Suppressor macrophage treated with lipopolysaccharide for 1 hour (primary cell): ENCODE data around the gene ZNF580.

ENCODE experiments used
- DNase-seq, 3 donors: peaks; one replicate each; pipeline ENCODE4 v3.0.0-alpha.2; 2020 to 2022

ZNF580 gene

DNA sequence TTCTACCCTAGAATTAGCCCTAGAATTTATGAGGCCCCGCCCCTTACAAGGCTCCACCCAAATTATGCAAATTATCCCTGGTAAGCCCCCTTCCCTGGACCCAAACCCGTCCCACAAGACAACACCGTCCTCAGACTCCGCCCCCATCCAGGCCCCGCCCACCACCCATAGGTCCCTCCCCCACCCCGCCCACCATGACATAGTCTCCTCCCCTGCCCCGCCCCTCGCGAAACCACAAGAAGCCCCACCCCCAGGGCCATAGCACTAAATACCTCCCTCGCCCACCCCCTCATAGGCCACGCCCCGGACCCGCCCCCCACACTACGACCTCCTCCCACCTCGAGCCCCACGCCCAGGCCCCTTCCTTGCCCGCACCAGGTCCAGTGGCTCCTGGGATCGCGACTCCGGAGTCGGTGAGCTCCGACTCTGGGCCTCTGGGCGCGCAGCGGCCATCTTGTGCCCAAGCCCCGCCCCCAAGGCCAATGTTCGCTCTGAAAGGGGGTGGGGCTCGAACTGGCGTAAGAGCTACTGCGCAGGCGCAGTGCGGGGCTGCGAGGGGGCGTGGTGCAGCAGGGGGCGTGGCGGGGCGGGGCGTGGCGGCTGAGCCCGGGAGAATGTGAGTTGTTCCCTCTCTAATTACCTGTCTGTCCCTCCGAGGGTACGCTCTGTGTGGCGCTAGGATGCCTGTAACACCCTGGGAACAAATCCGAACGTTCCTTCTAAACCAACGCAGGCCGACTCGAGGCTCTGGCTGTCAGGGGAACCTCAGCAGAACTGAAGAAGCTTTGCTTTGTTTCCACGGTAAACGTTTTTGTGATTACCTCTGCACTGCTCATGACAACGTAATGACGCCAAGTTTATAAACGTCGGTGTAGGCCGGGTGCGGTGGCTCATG is 16.4 kb upstream of the ZNF580 start, which contains the start of gene ZNF784:
Gene ZNF784 (minus strand): TSS at position 458 of the 895 bp plus-strand sequence. CDS start 5 bp downstream, at position 453.
- peak; percentile 96 to 99 (median 99) for DNase-seq

DNA sequence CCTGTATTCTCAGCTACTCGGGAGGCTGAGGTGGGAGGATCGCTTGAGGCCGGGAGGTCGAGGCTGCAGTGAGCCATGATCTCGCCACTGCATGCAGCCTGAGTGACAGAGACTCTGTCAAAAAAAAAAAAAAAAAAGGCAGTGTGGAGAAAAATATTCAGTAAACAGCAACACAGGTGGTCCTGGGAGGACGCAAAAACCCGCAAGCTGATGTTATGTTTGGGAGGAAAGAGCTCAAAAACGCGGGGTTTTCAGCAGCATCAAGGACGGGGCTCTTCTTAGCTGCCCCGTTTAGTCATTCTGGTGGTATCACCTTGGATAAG is 15.8 kb upstream of the ZNF580 start:
- DNase-seq, result no peak

DNA sequence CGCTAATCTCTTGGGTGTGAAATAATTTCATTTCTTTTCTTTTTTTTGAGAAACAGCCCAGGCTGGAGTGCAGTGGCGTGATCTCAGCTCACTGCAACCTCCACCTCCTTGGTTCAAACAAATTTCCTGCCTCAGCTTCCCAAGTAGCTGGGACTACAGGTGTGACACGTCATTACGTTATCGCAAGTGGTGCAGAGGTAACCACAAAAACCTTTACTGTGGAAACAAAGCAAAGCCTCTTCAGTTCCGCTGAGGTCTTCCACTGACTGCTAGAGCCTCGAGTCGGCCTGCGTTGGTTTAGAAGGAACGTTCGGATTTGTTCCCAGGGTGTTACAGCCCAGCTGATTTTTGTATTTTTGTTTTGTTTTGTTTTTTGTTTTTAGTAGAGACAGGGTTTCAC is 14.5 kb upstream of the ZNF580 start:
- DNase-seq, result no peak

DNA sequence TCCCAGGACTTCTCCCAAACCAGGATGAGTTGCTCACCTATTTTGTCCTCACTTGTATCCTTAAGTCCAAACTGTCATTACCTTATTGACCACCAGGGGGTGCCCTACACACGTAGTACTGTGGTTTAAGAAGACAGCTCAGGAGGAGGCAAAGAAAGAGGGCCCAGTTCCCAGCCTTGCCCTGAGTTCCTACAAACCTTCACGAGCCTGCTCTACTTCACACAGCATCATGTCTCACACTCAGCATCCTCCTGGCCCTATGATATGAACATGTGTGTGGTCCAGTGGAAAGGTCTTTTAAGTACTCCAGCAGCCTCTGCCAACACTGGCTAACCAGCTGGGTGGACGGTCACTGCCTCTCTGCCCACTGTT is 8.4 kb upstream of the ZNF580 start:
- DNase-seq, result peak; percentile 96 to 97 (median 97)

DNA sequence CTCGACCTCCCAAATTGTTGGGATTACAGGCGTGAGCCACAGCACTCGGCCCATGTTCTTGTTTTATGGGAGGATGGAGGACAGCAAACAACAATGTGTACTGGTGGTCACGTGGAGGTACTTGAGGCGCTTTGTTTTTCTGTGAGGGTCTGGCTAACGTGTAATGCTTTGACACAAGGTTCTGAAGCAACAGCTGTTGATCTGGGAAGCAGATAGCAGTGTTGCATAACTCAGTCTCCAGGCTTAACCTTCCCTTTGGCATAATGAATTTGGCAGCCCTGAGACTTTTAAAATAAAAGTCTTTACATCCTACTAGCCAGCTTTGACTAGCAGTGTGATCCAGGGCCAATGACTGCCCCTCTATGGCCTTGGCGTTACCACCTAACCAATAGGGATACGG is 6.9 kb upstream of the ZNF580 start:
- no peak for DNase-seq

DNA sequence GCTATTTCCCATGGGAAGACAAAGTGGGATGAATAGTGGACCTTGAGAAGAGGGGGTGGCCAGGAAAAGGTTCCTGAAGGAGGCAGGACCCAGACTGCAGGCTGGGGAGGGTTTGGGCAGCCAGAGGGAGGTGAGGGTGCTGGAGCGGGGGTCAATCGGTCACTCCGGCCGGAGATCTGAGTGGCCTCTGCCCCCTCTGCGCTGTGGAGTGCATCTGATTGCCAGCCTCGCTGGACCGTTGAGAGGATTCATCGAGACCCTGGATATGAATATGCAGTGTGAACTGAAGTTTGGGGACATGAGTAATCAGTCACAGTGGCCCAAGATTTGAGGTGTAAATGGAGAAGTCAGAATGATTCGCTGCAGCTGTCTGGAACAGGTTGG is 5.5 kb upstream of the ZNF580 start:
- DNase-seq, result peak in 1 of 3 donors; percentile 14

DNA sequence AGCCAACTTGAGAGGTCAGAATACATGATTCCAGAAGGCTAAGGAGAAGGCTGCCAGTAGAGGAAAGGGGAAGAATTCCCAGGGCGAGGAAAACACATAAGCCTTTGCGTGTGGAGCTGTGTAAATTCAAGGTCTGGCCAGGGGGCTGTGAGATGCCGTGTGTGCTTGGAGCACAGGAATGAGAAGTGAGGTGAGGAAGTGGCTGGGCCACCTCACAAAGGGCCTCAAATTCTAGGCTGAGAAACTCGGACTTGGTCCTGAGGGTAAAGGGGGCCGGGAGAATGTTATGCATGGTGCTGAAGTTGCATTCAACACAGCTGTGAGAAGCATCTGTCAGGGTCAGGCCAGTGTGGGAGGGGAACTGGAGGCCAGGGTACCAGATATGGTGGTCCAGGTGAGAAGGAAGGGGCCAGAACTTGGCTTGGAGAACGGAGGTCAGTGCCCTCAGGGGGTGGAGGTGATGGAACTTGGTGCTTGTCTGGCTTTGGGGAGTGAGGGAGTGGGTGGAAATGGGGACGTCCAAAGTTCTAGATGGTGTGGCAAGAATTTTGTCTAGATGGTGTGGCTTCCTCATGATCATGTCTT is 4.9 kb upstream of the ZNF580 start:
- DNase-seq, result peak in 1 of 3 donors; percentile 16

DNA sequence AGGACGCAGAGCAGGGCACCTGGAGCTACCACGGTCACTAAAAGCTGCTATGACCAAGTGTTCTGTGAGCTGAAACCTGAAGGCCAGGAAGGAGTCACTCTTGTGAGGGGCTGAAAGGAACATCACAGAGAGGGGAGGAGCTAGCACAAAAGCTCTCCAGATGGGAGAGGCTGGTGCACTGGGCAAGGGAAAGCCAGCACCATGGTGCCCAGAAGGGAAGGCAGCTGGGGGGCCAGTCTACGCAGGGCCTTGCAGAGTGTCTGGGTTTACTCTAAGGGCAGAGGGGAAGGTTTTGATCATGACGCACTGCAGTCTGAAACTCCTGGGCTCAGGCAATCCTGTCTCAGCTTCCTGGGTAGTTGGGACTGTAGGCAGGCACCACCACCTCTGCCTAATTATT is 4.1 kb upstream of the ZNF580 start:
- DNase-seq, result no peak

DNA sequence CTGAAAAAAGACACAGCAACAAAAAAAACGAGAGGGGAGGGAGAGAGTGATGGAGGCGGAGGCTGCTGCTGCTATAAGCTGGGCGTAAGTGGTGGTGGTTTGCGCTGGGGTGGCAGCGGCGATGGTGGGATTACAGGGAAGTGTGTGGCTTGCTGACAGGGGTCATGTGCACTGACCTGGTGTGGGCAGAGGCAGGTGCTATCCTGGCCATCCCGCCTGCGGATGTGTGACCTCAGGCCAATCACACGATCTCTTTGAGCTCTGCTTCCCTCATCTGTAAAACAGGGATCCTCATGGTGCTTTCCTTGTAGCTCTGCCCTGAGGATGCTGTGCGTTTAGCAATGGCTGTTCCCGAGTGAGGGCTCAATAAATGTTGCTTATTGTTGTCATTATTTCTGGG is 3.3 kb upstream of the ZNF580 start:
- no peak for DNase-seq

DNA sequence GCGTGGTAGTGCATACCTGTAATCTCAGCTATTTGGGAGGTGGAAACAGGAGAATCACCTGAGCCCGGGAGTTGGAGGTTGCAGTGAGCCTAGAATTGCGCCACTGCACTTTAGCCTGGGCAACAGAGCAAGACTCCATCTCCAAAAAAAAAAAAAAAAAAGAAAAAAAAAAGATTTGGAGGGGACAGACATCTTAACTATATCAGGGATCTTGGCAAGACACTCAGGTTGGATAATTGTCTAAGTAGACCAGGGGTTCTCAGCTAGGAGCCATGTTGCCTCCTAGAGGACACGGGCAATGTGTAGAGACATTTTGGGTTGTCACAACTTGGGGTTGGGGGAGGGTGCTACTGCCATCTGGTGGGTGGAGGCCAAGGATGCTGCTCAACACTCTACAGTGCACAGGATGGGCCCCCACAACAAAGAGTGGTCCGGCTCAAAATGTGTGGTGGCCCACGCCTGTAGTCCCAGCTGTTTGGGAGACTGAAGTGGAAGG is 1.9 kb upstream of the ZNF580 start:
- peak; percentile 65 to 71 (median 68) for DNase-seq

DNA sequence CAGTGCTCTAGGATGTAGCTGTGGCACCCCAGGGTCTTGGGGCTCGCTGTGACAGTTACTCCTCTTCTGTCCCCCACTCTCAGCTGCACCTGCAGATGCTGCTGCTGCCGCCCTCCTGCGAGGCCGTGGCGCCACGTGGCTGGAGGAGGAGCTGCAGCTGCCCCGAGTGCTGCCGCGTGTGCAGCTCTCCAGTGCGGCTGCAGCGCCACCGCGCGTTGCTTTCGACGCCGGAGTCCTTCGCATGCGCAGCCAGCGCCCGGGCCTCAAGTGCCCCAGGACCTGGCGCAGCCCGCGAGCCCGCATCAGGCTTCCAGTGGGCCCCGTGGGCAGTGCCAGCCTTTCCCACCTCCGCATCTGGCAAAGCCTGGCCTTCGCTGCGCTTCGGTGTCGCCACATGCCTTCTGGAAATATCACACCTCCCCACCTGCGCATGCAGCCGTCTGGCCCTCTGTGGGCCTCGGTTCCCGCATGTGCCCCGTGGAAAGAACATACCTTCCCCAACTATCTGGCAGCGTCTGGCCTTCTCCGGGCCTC is 692 bp upstream of the ZNF580 start:
- peak; percentile 56 to 78 (median 70) for DNase-seq

DNA sequence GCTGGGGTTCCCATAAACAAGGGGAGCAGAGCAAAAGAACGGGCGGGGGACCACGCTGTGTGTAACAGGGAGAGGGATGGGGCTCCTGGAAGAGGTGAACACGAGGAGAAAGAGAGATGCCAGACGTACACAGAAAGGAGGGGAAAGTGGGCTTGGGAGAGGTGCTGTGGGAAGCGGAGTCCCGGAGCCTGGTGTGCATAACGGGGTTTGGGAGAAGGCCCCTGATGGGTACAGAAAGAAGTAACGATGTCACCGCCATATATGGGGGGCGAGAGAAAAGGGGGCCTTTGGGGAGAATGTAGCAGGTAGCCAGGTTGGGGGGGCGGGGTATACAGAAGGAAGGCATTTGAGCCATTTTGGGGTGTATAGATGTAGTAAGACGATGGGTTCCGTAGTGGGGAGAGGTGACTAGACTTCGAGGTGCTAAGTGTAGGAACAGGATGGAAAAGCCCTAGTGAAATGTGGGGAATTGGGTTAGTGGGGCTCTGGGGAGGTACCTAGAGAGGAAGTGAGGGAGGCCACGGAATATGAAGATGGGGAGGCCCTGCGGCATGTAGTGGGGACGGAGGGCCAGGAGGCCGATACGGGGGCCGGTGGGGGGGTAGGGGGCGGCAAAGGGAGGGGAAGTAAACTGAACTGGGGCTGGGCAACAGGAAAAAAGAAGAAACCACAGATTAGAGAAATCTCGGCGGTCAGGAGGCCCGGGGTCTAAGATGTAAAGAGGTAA is 787 bp downstream of the ZNF580 start:
- DNase-seq, result peak in 1 of 3 donors; percentile 26

DNA sequence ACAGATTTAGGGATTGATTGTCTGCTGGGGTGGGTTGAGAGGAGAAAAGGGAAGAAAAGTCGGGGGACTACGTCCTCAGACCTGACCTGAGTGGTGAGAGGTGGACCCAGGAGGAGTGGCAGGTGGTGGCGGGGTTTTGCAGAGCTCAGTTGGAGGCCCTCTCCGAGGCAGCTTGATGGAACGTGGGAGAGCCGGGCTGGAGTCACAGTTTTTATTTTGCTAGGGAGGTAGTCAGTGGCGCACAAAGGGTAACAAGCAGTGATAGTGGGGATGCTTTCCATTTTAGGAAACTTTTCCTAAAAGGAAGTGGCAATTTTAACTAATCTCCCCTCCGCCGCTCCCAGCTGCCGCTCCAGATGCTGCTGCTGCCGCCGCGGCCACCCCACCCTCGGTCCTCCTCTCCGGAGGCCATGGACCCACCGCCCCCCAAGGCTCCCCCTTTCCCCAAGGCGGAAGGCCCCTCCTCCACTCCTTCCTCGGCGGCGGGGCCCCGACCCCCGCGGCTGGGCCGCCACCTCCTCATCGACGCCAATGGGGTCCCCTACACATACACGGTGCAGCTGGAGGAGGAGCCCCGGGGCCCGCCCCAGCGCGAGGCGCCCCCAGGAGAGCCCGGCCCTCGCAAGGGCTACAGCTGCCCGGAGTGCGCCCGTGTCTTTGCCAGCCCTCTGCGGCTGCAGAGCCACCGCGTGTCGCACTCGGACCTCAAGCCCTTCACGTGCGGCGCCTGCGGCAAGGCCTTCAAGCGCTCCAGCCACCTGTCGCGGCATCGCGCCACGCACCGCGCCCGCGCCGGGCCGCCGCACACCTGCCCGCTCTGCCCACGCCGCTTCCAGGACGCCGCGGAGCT is 1.6 kb downstream of the ZNF580 start:
- DNase-seq, result peak in 1 of 3 donors; percentile 19

DNA sequence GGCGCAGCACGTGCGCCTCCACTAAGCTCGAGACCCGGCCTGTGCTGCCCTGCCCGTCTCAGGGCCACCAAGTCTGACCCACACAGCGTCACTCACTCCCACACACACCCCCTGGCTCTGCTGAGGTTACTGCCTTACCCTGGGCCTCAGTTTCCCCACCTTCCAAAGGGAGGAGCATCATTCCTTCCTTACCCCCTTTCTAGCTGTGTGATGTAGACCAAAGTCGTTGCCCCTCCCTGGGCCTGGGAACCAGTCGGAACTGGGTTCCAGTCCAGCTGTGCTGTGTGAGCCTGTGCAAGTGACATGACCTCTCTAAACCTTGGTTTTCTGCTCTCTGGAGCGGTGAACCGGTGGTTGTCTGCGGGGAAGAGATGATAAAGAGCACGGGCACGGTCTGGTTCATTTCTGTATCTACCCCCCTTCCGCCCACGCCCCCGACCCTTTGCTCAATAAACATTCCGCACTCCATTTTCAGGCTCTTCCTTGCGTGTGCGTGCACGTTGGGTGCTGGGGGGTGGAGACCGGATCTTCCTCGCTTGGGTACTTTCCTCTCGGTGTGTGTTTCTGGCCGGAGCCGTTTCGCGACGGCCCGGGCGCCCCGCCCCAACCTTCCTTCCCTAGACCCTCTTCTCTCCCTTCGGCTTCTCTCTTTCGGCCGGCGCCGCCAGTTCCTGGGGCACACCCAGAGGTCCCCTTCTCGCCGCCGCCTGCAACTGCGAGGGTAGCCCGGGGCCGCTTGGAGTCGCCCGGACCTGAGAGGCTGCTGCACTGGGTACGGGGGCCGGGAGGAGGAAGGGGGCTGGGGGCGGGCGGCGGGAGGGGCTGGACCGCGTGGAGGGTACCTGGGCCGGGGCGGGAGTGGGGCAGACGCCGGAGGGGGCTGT is 2.4 kb downstream of the ZNF580 start, which contains the start of gene ZNF581:
Gene ZNF581 (plus strand): TSS at position 647 of the 884 bp plus-strand sequence. CDS start 923 bp downstream, outside the sequence.
- peak; percentile 69 to 88 (median 81) for DNase-seq

DNA sequence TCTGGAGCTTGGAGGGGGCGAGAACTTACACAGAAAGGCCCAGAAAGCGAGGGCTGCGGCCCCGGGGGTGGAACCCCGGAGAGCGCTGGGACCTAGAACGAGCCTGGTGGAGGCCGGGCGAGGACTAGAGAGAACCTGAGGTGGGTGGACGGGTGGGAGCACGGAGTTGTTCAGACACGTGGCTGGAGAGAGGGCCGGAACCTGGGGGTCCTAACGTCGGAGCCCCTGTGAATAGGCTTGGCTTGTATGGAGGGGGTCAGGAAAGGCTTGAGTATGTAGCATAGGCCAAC is 3.0 kb downstream of the ZNF580 start:
- no peak for DNase-seq

DNA sequence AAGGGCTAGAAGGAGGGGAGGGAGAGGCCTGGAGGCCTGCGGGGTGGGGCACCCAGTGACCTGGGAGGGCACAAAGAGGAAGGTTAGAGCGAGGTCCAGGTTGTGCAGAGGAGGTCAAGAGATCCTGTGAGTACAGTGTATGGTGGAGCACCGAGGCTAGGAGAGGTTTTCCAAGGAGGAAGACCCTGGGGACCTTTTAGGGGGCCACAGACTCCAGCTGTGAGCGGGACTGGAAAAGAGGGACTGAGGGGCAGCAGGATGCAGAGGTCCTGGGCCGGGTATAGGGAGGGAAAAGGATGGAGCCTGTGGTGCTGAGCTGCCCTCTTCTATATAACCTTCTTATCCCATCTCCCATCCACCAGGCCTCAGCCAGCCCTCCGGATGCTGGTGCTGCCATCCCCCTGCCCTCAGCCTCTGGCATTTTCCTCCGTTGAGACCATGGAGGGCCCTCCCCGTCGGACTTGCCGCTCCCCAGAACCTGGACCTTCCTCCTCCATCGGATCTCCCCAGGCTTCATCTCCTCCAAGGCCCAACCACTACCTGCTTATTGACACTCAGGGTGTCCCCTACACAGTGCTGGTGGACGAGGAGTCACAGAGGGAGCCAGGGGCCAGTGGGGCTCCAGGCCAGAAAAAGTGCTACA is 3.5 kb downstream of the ZNF580 start:
- no peak for DNase-seq

DNA sequence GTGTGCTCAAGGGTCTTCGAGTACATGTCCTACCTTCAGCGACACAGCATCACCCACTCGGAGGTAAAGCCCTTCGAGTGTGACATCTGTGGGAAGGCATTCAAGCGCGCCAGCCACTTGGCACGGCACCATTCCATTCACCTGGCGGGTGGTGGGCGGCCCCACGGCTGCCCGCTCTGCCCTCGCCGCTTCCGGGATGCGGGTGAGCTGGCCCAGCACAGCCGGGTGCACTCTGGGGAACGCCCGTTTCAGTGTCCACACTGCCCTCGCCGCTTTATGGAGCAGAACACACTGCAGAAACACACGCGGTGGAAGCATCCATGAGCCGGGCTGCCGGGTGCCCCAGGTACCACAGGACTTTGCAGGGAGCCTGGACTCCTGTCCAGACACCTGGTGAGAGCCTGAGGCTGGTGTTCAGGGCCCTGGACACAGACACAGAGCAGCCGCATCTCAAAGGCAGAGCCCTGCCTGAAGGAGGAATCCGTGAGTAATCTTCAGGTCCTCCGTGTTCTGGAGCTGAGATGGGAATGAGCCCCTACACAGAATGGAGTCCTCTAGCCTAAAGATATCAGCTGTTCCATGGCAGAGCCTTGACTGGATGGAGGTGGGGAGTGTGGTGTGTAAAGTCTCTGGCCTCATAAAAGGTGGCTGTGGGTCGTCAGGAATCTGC is 4.2 kb downstream of the ZNF580 start:
- peak in 1 of 3 donors; percentile 16 for DNase-seq

DNA sequence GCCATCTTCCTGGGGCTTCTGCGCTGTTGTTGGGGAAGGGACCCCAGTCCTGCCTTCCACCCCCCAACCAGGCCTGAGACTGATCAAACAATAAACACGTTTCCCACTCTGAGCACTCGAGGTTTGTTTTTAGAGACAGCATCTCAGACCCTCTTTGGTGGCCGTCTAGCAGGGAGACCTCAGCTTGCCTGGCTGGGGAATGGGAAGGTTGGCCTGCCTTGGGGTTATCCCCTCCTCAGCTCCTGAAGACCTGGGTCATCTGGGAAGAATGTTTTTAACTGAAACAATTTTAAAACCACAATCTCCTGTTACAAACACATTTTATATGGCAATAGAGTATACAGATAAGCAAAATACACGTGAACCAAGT is 4.7 kb downstream of the ZNF580 start:
- DNase-seq, result no peak

DNA sequence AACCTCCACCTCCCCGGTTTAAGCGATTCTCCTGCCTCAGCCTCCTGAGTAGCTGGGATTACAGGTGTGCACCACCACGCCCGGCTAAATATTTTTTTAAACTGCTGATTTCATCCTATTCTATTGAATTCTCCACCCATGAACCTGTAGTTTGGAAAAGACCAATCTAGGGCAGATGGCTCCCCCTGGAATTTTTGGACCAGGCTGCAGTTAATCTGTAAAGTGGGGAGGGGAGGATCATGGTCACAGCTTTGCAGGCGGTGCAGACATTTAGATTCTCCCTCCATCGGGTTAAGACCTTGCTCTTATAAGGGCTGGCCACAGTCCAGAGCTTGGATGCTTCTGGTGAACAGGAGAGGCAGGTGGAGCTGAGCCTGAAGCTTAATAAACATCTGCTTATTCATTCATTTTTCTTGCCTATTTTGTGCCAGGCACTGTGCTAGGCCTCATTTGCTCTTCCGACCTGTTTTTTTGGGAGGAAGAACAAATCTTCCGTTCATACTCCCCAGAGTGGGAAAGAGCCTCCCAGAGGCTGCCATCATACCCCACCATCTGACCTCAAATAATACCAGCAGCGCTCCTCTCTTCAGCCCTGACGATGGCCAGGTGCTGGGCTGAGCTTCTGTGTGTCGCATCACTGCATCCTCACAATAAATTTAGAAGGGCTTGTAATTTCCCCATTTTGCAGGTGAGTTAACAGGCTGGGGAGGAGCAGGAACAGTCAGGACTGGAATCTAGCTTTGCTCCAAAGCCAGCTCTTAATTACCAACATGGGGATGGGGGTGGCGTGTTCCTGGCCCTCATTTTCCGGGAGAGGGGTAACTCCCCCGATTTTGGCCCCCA is 6.3 kb downstream of the ZNF580 start:
- DNase-seq, result no peak
